Omental fat pad (tissue), 4 donors: ENCODE data around the gene SACM1L. TPM values are rescaled to one million over a fixed set of nuclear protein-coding genes. Genes with fewer than 3 reads are reported as not detected.

Experiments used
- ATAC-seq: fragments of 150-250 bp; one replicate; pipeline ENCODE4 v1.9.1; 2016; ENCODE audit warnings: mild to moderate bottlenecking, moderate library complexity; ENCODE audit not compliant: low FRiP score
- DNase-seq: peaks from one replicate; pipeline ENCODE4 v3.0.0-alpha.2; 2019; ENCODE audit warnings: low spot score
- CTCF ChIP-seq, 3 donors: fragments of 450-650 bp; IDR thresholded peaks; one replicate each; pipeline ENCODE4 v1.5.1; 2016 to 2017; ENCODE audit warnings: antibody characterized with exemption in 3 of 3, mild to moderate bottlenecking in 3 of 3, moderate library complexity in 2 of 3
- total RNA-seq, 4 donors: library from RNA; depleted of rRNA; stranded (reverse); fragments of >200 nt; gene quantifications; one replicate each; pipeline ENCODE4 v1.1.0, GENCODE V29; 2016

The SACM1L gene
- total RNA-seq, 4 donors from 2014 or later, result 36.9 to 63.4 (median 49.5) TPM

GRCh38 chr3:45773714-45774449, 84.7 kb downstream of the SACM1L start:
- no peak for TF ChIP-seq CTCF (IDR thresholded peaks at IDR 0.05)
- DNase-seq (no peak), ATAC-seq (no peak)

- no peak for DNase-seq
- ATAC-seq, result no peak
- no peak for TF ChIP-seq CTCF (IDR thresholded peaks at IDR 0.05)
These were observed 85.7 kb downstream of the SACM1L start for GRCh38 chr3:45774581-45775521.

GRCh38 chr3:45775571-45776300, 86.5 kb downstream of the SACM1L start:
- DNase-seq, result no peak
- ATAC-seq, result no peak

GRCh38 chr3:45776301-45776595, 87.1 kb downstream of the SACM1L start:
- DNase-seq, result no peak
- TF ChIP-seq CTCF (IDR thresholded peaks at IDR 0.05), result no peak
- no peak for ATAC-seq

More at GRCh38 chr3:45775571-45776300, 86.5 kb downstream of the SACM1L start:
- TF ChIP-seq CTCF (IDR thresholded peaks at IDR 0.05), result no peak

GRCh38 chr3:45776611-45777010, 87.4 kb downstream of the SACM1L start:
- no peak for ATAC-seq

More at GRCh38 chr3:45776611-45777010, 87.4 kb downstream of the SACM1L start:
- no peak for TF ChIP-seq CTCF (IDR thresholded peaks at IDR 0.05)
- no peak for DNase-seq
